CD14-positive monocyte (primary cell): Measurements from ENCODE around the gene TOX3. TPM values are rescaled to one million over a fixed set of nuclear protein-coding genes. Genes with fewer than 3 reads are reported as not detected.

Source experiments
- DNase-seq, 3 donors: peaks; one replicate each; pipeline ENCODE4 v3.0.0-alpha.2; 2011 to 2022
- H2AFZ ChIP-seq: 2 replicates; pipeline ENCODE4 v1.6.0; 2012; ENCODE audit warnings: mild to moderate bottlenecking, low read depth, low read length, inconsistent platforms; ENCODE audit not compliant: insufficient read depth, poor library complexity, severe bottlenecking
- H3K27ac ChIP-seq, 2 donors: 1 replicate in 1 of 2; 2 replicates in 1 of 2; pipeline ENCODE4 v1.5.1; 2012 to 2013; ENCODE audit warnings: low read length in 2 of 2, control low read depth in 1 of 2, inconsistent platforms in 1 of 2, low read depth in 1 of 2, mild to moderate bottlenecking in 1 of 2
- H3K27me3 ChIP-seq, 2 donors: one replicate each; pipeline versions ENCODE4 v1.6.0 to v1.6.1; 2011 to 2013; ENCODE audit warnings: low read length in 2 of 2; ENCODE audit not compliant: control insufficient read depth in 2 of 2, insufficient read depth in 2 of 2
- H3K36me3 ChIP-seq, 2 donors: replicated peaks in 1 of 2; 1 replicate in 1 of 2; 2 replicates in 1 of 2; pipeline versions ENCODE4 v1.5.1 to v1.6.1; 2012 to 2013; ENCODE audit warnings: low read length in 2 of 2, control low read depth in 1 of 2, inconsistent platforms in 1 of 2, mild to moderate bottlenecking in 1 of 2; ENCODE audit not compliant: insufficient read depth in 2 of 2, control insufficient read depth in 1 of 2
- H3K4me1 ChIP-seq, 2 donors: 1 replicate in 1 of 2; 2 replicates in 1 of 2; pipeline versions ENCODE4 v1.5.1 to v1.6.1; 2012 to 2013; ENCODE audit warnings: low read length in 2 of 2, control low read depth in 1 of 2, inconsistent platforms in 1 of 2, mild to moderate bottlenecking in 1 of 2, moderate library complexity in 1 of 2; ENCODE audit not compliant: insufficient read depth in 2 of 2, control insufficient read depth in 1 of 2
- H3K4me2 ChIP-seq: replicated peaks from 2 replicates; pipeline ENCODE3; 2012; ENCODE audit warnings: low read length, moderate library complexity, mild to moderate bottlenecking; ENCODE audit not compliant: poor library complexity, severe bottlenecking; ENCODE audit errors: extremely low read depth
- H3K4me3 ChIP-seq, 3 experiments: fragments of 200-600 bp in 1 of 3; sonication (generic) in 1 of 3; replicated peaks in 1 of 3; 1 replicate in 2 of 3; 2 replicates in 1 of 3; pipeline ENCODE4 v1.5.1; 2011 to 2013; ENCODE audit warnings: low read length in 3 of 3, mild to moderate bottlenecking in 3 of 3, control low read depth in 2 of 3, low read depth in 2 of 3, inconsistent platforms in 1 of 3, moderate library complexity in 1 of 3
- H3K79me2 ChIP-seq: 2 replicates; pipeline ENCODE4 v1.6.0; 2012; ENCODE audit warnings: mild to moderate bottlenecking, control low read depth, inconsistent platforms, low read length, moderate library complexity; ENCODE audit not compliant: insufficient read depth
- H3K9ac ChIP-seq: 2 replicates; pipeline ENCODE4 v1.6.0; 2017; ENCODE audit warnings: low read length, mild to moderate bottlenecking; ENCODE audit not compliant: insufficient read depth, poor library complexity, severe bottlenecking
- H3K9me3 ChIP-seq, 2 donors: replicated peaks in 1 of 2; 1 replicate in 1 of 2; 2 replicates in 1 of 2; pipeline versions ENCODE4 v1.5.1 to v1.6.1; 2012 to 2013; ENCODE audit warnings: low read length in 2 of 2, control low read depth in 1 of 2; ENCODE audit not compliant: control insufficient read depth in 1 of 2, insufficient read depth in 1 of 2
- H4K20me1 ChIP-seq: 2 replicates; pipeline ENCODE4 v1.6.0; 2012; ENCODE audit warnings: mild to moderate bottlenecking, low read length, control low read depth, moderate library complexity; ENCODE audit not compliant: insufficient read depth
- H3K27ac Mint-ChIP-seq, 7 donors: one replicate each; pipeline ENCODE4 v1.8.0; 2020; ENCODE audit warnings: mild to moderate bottlenecking in 7 of 7, mixed read lengths in 7 of 7, moderate library complexity in 6 of 7, inconsistent platforms in 2 of 7
- H3K27me3 Mint-ChIP-seq, 3 donors: one replicate each; pipeline ENCODE4 v1.8.0; 2021 to 2022; ENCODE audit warnings: low read depth in 3 of 3, mild to moderate bottlenecking in 3 of 3, mixed read lengths in 3 of 3, moderate library complexity in 3 of 3, inconsistent platforms in 1 of 3
- H3K36me3 Mint-ChIP-seq, 2 donors: one replicate each; pipeline ENCODE4 v1.8.0; 2020; ENCODE audit warnings: mixed read lengths in 2 of 2, inconsistent platforms in 1 of 2, mild to moderate bottlenecking in 1 of 2
- H3K4me1 Mint-ChIP-seq: one replicate; pipeline ENCODE4 v1.8.0; 2020; ENCODE audit warnings: mild to moderate bottlenecking, mixed read lengths
- H3K4me3 Mint-ChIP-seq, 2 donors: one replicate each; pipeline ENCODE4 v1.8.0; 2020; ENCODE audit warnings: mild to moderate bottlenecking in 2 of 2, mixed read lengths in 2 of 2, moderate library complexity in 1 of 2
- H3K9me3 Mint-ChIP-seq, 7 donors: one replicate each; pipeline ENCODE4 v1.8.0; 2020 to 2022; ENCODE audit warnings: mixed read lengths in 7 of 7, mild to moderate bottlenecking in 6 of 7, moderate library complexity in 6 of 7, inconsistent platforms in 2 of 7
- WGBS: methylation state at CpG from one replicate; pipeline ENCODE4 v1.1.5; 2013; ENCODE audit warnings: missing lambda C conversion rate; ENCODE audit not compliant: insufficient coverage; 5-methylcytosine and 5-hydroxymethylcytosine counted together
- intact Hi-C, 2 donors: fragments of 100-400 bp; cut with micrococcal nuclease; formaldehyde crosslinking; loops; one replicate each; pipeline versions ENCODE4 v1.15.0 to v1.15.1; 2023
- polyA plus RNA-seq, 3 donors: library from polyadenylated mRNA; depleted of rRNA in 1 of 3; unstranded in 2 of 3; stranded (reverse) in 1 of 3; fragments of 300-500 nt in 2 of 3; fragments of >200 nt in 1 of 3; fragmentation: Illumina TruSeq in 2 of 3; gene quantifications; 1 replicate in 2 of 3; 2 replicates in 1 of 3; pipeline ENCODE4 v1.2.3, GENCODE V29; 2012 to 2021
- TF ChIP-seq, protein P1 (sequence below): fragments of 200-600 bp; IDR thresholded peaks from one replicate; pipeline ENCODE4 v1.8.0; 2022; ENCODE audit warnings: antibody characterized with exemption, mild to moderate bottlenecking

TOX3 gene
- polyA plus RNA-seq, 3 donors: not detected

DNA sequence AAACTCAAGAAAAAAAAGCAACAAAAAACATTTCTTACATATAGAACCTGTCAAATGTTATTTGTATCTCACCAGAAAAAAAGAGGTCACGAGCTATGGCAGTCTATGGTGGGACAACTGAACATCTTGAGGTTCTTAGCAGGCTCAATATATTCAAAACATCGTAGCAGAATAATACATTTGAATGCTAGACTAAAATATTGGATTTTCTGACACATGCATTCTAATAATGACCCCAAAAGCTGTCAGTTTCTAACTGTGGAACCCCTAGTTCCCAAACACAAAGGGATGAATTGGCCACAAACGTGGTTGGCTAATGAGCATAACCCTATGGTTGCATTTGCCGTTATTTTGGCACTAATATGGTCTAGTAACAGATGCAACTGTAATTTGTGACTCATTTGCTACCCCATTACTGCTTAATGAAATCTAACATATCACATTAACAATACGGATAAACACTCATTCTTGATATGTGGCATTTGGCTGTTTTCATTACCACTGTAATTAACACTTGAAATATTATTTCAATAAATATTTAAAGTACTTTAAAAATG is 81.2 kb downstream of the TOX3 start:
- H3K36me3 Mint-ChIP-seq: no peaks in the 10 kb centered on the region
- H3K4me1 Mint-ChIP-seq: no peaks in the 10 kb centered on the region
- no peaks in the 10 kb centered on the region for H3K79me2 ChIP-seq
- H3K27me3 ChIP-seq: no peaks in the 10 kb centered on the region
- peaks cover 0 to 2% (median 0%) of the 10 kb centered on the region in 7 donors for H3K9me3 Mint-ChIP-seq
- intact Hi-C loops: no loop called here
- DNase-seq: no peak
- no peaks in the 10 kb centered on the region for H3K36me3 ChIP-seq
- no peak overlapping the region for H3K27ac Mint-ChIP-seq
- TF ChIP-seq, protein P1, sequence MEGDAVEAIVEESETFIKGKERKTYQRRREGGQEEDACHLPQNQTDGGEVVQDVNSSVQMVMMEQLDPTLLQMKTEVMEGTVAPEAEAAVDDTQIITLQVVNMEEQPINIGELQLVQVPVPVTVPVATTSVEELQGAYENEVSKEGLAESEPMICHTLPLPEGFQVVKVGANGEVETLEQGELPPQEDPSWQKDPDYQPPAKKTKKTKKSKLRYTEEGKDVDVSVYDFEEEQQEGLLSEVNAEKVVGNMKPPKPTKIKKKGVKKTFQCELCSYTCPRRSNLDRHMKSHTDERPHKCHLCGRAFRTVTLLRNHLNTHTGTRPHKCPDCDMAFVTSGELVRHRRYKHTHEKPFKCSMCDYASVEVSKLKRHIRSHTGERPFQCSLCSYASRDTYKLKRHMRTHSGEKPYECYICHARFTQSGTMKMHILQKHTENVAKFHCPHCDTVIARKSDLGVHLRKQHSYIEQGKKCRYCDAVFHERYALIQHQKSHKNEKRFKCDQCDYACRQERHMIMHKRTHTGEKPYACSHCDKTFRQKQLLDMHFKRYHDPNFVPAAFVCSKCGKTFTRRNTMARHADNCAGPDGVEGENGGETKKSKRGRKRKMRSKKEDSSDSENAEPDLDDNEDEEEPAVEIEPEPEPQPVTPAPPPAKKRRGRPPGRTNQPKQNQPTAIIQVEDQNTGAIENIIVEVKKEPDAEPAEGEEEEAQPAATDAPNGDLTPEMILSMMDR: no peak
- H3K4me1 ChIP-seq: no peaks in the 10 kb centered on the region
- H3K9me3 ChIP-seq: no peaks in the 10 kb centered on the region
- H3K4me2 ChIP-seq: no peak overlapping the region
- H2AFZ ChIP-seq: no peak overlapping the region
- H4K20me1 ChIP-seq: no peaks in the 10 kb centered on the region
- H3K4me3 ChIP-seq: no peak overlapping the region
- no peak overlapping the region for H3K4me3 Mint-ChIP-seq
- H3K9ac ChIP-seq: no peak overlapping the region
- WGBS: no CpG with 5 or more reads among the region's 5 CpGs
- H3K27me3 Mint-ChIP-seq: no peaks in the 10 kb centered on the region
- H3K27ac ChIP-seq: no peak overlapping the region

DNA sequence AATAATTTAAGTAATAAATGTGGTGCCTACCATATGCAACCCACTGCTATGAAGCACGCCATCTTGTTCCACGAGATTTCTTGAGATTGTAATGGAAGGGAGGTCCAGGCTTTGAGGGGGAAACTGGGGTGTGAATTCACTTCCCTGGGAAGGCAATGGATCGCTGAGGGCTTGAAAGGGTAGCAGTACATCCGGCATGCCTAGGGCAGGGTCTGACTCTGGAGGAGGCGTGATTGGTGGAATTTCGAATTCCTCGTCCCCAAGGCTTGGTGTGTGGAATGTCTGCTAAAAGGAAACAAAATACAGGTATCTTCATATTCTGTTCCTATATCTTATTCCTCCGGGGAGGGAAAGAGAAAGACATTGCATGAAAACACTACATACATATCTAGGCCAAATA is 83.0 kb downstream of the TOX3 start:
- no peak overlapping the region for H3K4me3 Mint-ChIP-seq
- Histone ChIP-seq H3K27ac (no peak overlapping the region), H3K79me2 (no peaks in the 10 kb centered on the region), H3K9ac (no peak overlapping the region), H3K27me3 (no peaks in the 10 kb centered on the region), H2AFZ (no peak overlapping the region), H3K4me3 (no peak overlapping the region), H3K4me1 (no peaks in the 10 kb centered on the region), H4K20me1 (no peaks in the 10 kb centered on the region), H3K9me3 (no peaks in the 10 kb centered on the region), H3K36me3 (no peaks in the 10 kb centered on the region), H3K4me2 (no peak overlapping the region)
- H3K9me3 Mint-ChIP-seq: peaks cover 0 to 1% (median 0%) of the 10 kb centered on the region in 7 donors
- intact Hi-C loops: no loop called here
- 43% methylated on average over 1 of the region's 8 CpGs for WGBS
- H3K4me1 Mint-ChIP-seq: no peaks in the 10 kb centered on the region
- no peaks in the 10 kb centered on the region for H3K36me3 Mint-ChIP-seq
- TF ChIP-seq, protein P1: no peak
- no peaks in the 10 kb centered on the region for H3K27me3 Mint-ChIP-seq
- DNase-seq: no peak
- H3K27ac Mint-ChIP-seq: no peak overlapping the region
